ENCODE measurements around the gene DBNL. TPM values are rescaled to one million over a fixed set of nuclear protein-coding genes. Genes with fewer than 3 reads are reported as not detected.
A peak's percentile ranks its signal among the peaks of the same experiment; 100 is the strongest.
"Not testable (repeated sequence)": the region's sequence is repeated elsewhere in the genome, so short reads cannot be mapped to it uniquely, and the experiment has no call there.

The DBNL gene
- total RNA-seq, 4 donors from 2014 or later, result 92.2 to 132 (median 124) TPM

- H3K27me3 ChIP-seq, H3K36me3 ChIP-seq, H3K9me3 ChIP-seq, ATAC-seq: not testable (repeated sequence)
- Histone ChIP-seq H3K27ac (peak overlapping the region in 2 of 4 donors; percentile 66 to 68), H3K4me3 (peak overlapping the region; percentile 22 to 47), H3K4me1 (peaks cover 0 to 32% (median 6%) of the 10 kb centered on the region in 3 donors)
- TF ChIP-seq CTCF (IDR thresholded peaks at IDR 0.05), result peak in 1 of 4 experiments; percentile 48
- WGBS, 2 donors (ENCODE audit: low coverage in 1 of 2), result no CpG with 5 or more reads among the region's 46 CpGs
These were observed 4.0 kb upstream of the DBNL start for GRCh38 chr7:44040493-44040891.

- TF ChIP-seq POLR2A (IDR thresholded peaks at IDR 0.05) (no peak), EP300 (IDR thresholded peaks at IDR 0.05) (no peak), CTCF (IDR thresholded peaks at IDR 0.05) (no peak), POLR2AphosphoS5 (IDR thresholded peaks at IDR 0.05) (no peak)
- H3K27me3 ChIP-seq, result no peaks in the 10 kb centered on the region
- no peak for ATAC-seq
- H3K4me3 ChIP-seq, result no peak overlapping the region
- peaks cover 0 to 13% of the 10 kb centered on the region in 2 donors for H3K36me3 ChIP-seq
- 86% methylated on average over 2 of the region's 2 CpGs; no CpG with 5 or more reads in 1 of the 2 donors for WGBS, 2 donors (ENCODE audit: low coverage in 1 of 2)
- H3K9me3 ChIP-seq, result no peaks in the 10 kb centered on the region
- H3K27ac ChIP-seq, result no peak overlapping the region
- H3K4me1 ChIP-seq, result peaks cover 0 to 49% (median 9%) of the 10 kb centered on the region in 3 donors
These were observed 2.3 kb upstream of the DBNL start for GRCh38 chr7:44042221-44042620.

- no peaks in the 10 kb centered on the region for H3K9me3 ChIP-seq
- H3K27me3 ChIP-seq, result no peaks in the 10 kb centered on the region
- peaks cover 0 to 16% of the 10 kb centered on the region in 2 donors for H3K36me3 ChIP-seq
- TF ChIP-seq CTCF (IDR thresholded peaks at IDR 0.05) (no peak), EP300 (IDR thresholded peaks at IDR 0.05) (no peak), POLR2A (IDR thresholded peaks at IDR 0.05) (no peak)
- ATAC-seq, result no peak
- 0 to 10% methylated on average over 4 to 5 of the region's 8 CpGs for WGBS, 2 donors (ENCODE audit: low coverage in 1 of 2)
- peak overlapping the region; percentile 79 to 98 for H3K4me3 ChIP-seq
- H3K4me1 ChIP-seq, result peaks cover 0 to 55% (median 9%) of the 10 kb centered on the region in 3 donors
- H3K27ac ChIP-seq, result peak overlapping the region; percentile 69 to 94 (median 90)
These were observed 600 bp upstream of the DBNL start for GRCh38 chr7:44043902-44044301.

GRCh38 chr7:44045226-44046014, 918 bp downstream of the DBNL start:
- peak; percentile 30 for ATAC-seq
- peak overlapping the region in 3 of 4 donors; percentile 90 to 94 (median 91) for H3K27ac ChIP-seq
- H3K9me3 ChIP-seq, result no peaks in the 10 kb centered on the region

More at GRCh38 chr7:44045226-44046014, 918 bp downstream of the DBNL start:
- peaks cover 0 to 62% (median 9%) of the 10 kb centered on the region in 3 donors for H3K4me1 ChIP-seq
- H3K4me3 ChIP-seq, result peak overlapping the region; percentile 79 to 98
- H3K27me3 ChIP-seq, result no peaks in the 10 kb centered on the region
- H3K36me3 ChIP-seq, result peaks cover 0 to 29% of the 10 kb centered on the region in 2 donors
- WGBS, 2 donors (ENCODE audit: low coverage in 1 of 2), result 21 to 40% methylated on average over 1 to 8 of the region's 15 CpGs
- TF ChIP-seq CTCF (IDR thresholded peaks at IDR 0.05) (no peak), EP300 (IDR thresholded peaks at IDR 0.05) (no peak), POLR2AphosphoS5 (IDR thresholded peaks at IDR 0.05) (no peak), POLR2A (IDR thresholded peaks at IDR 0.05) (no peak)
